22Rv1 (cell line): ENCODE data around the gene TMEM259.

ENCODE experiments used
- ZFX ChIP-seq: fragments of 450-650 bp; IDR thresholded peaks from 2 replicates; pipeline ENCODE4 v1.6.1; 2017; ENCODE audit warnings: antibody characterized with exemption, borderline replicate concordance
- TF ChIP-seq, protein P1 (sequence below): fragments of 450-650 bp; IDR thresholded peaks from 2 replicates; pipeline ENCODE4 v1.5.1; 2017; ENCODE audit warnings: mild to moderate bottlenecking

DNA sequence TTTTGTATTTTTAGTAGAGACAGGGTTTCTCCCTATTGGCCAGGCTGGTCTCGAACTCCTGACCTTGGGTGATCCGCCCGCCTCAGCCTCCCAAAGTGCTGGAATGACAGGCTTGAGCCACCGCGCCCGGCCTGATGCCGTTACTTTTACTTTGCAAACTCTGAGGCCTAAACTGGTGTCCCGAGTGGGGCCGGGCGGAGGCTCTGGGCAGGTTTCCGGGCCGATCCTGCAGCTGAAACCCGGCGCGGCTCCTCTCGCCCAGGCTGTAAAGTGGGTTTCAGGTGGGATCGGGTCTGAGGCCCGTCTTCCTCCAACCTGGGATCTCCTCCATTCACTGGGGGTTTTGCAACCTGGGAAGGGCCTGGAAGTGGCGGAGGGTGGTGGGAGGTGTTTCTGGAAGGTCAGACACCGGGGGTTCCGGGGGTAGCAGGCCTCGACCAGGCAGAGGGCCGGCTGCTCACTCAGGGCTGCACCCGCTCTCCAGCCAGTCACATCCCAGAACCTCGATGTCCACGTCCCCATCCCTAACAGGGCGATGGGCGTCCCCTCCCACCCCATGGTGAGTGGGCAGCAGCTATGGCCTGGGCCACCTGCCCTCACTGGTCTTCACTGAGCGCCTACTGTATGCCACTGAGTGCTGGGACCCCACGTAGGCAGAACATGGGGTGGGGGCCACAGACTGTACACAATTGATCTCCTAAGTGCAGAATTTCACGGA, 58.1 kb downstream of the TMEM259 start:
- TF ChIP-seq, protein P1, sequence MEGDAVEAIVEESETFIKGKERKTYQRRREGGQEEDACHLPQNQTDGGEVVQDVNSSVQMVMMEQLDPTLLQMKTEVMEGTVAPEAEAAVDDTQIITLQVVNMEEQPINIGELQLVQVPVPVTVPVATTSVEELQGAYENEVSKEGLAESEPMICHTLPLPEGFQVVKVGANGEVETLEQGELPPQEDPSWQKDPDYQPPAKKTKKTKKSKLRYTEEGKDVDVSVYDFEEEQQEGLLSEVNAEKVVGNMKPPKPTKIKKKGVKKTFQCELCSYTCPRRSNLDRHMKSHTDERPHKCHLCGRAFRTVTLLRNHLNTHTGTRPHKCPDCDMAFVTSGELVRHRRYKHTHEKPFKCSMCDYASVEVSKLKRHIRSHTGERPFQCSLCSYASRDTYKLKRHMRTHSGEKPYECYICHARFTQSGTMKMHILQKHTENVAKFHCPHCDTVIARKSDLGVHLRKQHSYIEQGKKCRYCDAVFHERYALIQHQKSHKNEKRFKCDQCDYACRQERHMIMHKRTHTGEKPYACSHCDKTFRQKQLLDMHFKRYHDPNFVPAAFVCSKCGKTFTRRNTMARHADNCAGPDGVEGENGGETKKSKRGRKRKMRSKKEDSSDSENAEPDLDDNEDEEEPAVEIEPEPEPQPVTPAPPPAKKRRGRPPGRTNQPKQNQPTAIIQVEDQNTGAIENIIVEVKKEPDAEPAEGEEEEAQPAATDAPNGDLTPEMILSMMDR = no peak
- no peak for TF ChIP-seq ZFX
